ENCODE measurements around the gene HMGCLL1. TPM values are rescaled to one million over a fixed set of nuclear protein-coding genes. Genes with fewer than 3 reads are reported as not detected.
A peak's percentile ranks its signal among the peaks of the same experiment; 100 is the strongest.

HMGCLL1 gene
- total and polyA plus RNA-seq, 4 donors = 0.24 to 0.93 (median 0.66) TPM

DNA sequence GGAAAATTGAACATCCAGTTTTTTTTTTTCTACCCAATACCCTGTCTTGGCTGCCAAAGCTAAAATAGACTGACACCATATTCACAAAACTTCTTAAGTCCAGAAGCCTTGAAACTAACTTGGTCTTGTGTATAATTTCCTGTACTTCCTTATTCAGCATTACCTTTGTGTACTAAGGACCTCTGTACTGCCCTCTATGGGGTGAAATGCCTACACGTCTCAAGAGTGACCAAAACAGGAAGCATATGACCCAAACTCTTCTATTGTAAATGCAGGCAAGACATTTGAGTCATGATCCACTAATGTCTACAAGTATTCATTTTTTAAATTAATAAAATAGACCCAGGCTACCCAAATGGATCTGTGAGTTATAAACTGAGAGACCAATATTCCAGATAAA is 50.4 kb downstream of the HMGCLL1 start:
- no peak overlapping the region for H3K4me3 ChIP-seq (ENCODE audit: low read depth in 1 of 3, low read length in 3 of 3)
- H3K27ac ChIP-seq (ENCODE audit: low read depth in 1 of 2, low read length in 2 of 2) = no peak overlapping the region
- WGBS = 44% methylated on average over 1 of the region's 1 CpG
- H3K27me3 ChIP-seq (ENCODE audit: control insufficient read depth in 4 of 4, insufficient read depth in 4 of 4, low read length in 3 of 4) = no peaks in the 10 kb centered on the region
- H3K9me3 ChIP-seq (ENCODE audit: control insufficient read depth in 4 of 4, low read length in 3 of 4) = no peaks in the 10 kb centered on the region
- H3K4me1 ChIP-seq (ENCODE audit: control insufficient read depth in 4 of 4, insufficient read depth in 4 of 4, low read length in 3 of 4) = no peaks in the 10 kb centered on the region
- no peaks in the 10 kb centered on the region for H3K36me3 ChIP-seq (ENCODE audit: control insufficient read depth in 4 of 4, insufficient read depth in 3 of 4, low read depth in 1 of 4, low read length in 3 of 4)
- TF ChIP-seq RAD21 (IDR thresholded peaks at IDR 0.05) = peak in 1 of 2 donors; percentile 22
- TF ChIP-seq, protein P1, sequence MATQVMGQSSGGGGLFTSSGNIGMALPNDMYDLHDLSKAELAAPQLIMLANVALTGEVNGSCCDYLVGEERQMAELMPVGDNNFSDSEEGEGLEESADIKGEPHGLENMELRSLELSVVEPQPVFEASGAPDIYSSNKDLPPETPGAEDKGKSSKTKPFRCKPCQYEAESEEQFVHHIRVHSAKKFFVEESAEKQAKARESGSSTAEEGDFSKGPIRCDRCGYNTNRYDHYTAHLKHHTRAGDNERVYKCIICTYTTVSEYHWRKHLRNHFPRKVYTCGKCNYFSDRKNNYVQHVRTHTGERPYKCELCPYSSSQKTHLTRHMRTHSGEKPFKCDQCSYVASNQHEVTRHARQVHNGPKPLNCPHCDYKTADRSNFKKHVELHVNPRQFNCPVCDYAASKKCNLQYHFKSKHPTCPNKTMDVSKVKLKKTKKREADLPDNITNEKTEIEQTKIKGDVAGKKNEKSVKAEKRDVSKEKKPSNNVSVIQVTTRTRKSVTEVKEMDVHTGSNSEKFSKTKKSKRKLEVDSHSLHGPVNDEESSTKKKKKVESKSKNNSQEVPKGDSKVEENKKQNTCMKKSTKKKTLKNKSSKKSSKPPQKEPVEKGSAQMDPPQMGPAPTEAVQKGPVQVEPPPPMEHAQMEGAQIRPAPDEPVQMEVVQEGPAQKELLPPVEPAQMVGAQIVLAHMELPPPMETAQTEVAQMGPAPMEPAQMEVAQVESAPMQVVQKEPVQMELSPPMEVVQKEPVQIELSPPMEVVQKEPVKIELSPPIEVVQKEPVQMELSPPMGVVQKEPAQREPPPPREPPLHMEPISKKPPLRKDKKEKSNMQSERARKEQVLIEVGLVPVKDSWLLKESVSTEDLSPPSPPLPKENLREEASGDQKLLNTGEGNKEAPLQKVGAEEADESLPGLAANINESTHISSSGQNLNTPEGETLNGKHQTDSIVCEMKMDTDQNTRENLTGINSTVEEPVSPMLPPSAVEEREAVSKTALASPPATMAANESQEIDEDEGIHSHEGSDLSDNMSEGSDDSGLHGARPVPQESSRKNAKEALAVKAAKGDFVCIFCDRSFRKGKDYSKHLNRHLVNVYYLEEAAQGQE (IDR thresholded peaks at IDR 0.05) = no peak
- no peak overlapping the region for H3K9ac ChIP-seq (ENCODE audit: low read depth in 1 of 2, low read length in 2 of 2)
- no peak for DNase-seq (ENCODE audit: low spot score)

DNA sequence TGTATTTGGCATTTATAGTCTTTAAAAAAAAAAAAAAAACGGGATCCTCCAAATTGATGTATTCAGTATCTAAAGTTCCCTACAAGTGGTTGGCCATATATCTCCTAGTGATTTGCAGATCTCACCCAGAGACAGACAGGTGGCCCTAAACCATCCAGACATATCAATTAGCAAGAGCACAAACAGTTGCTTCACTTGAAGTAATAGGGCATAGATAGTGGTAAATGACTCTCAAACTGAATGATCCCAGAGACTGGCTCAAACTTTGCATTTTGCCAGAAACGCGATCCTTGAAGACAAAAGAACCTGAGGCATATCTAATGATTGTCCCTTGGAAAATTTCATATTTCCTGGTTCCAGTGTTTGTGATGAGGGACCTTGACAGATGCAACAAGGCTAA is 54.6 kb downstream of the HMGCLL1 start:
- 75% methylated on average over 3 of the region's 3 CpGs for WGBS
- TF ChIP-seq, protein P2, sequence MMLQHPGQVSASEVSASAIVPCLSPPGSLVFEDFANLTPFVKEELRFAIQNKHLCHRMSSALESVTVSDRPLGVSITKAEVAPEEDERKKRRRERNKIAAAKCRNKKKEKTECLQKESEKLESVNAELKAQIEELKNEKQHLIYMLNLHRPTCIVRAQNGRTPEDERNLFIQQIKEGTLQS (IDR thresholded peaks at IDR 0.05) = no peak
- TF ChIP-seq RXRA (IDR thresholded peaks at IDR 0.05) (no peak), TAF1 (conservative IDR thresholded peaks at IDR 0.05) (no peak), FOXA2 (IDR thresholded peaks at IDR 0.05) (no peak), HNF4G (IDR thresholded peaks at IDR 0.05) (no peak), YY1 (IDR thresholded peaks at IDR 0.05) (no peak), GABPA (IDR thresholded peaks at IDR 0.05 in 1 of 2, conservative IDR thresholded peaks at IDR 0.05 in 1 of 2) (no peak), EGR1 (IDR thresholded peaks at IDR 0.05; ENCODE audit: low read depth in 2 of 2) (no peak), RAD21 (IDR thresholded peaks at IDR 0.05) (no peak), FOXA1 (IDR thresholded peaks at IDR 0.05) (no peak), JUND (IDR thresholded peaks at IDR 0.05) (no peak), SP1 (IDR thresholded peaks at IDR 0.05) (no peak), NR2F2 (IDR thresholded peaks at IDR 0.05) (no peak), HNF4A (conservative IDR thresholded peaks at IDR 0.05) (no peak)
- TF ChIP-seq, protein P3, sequence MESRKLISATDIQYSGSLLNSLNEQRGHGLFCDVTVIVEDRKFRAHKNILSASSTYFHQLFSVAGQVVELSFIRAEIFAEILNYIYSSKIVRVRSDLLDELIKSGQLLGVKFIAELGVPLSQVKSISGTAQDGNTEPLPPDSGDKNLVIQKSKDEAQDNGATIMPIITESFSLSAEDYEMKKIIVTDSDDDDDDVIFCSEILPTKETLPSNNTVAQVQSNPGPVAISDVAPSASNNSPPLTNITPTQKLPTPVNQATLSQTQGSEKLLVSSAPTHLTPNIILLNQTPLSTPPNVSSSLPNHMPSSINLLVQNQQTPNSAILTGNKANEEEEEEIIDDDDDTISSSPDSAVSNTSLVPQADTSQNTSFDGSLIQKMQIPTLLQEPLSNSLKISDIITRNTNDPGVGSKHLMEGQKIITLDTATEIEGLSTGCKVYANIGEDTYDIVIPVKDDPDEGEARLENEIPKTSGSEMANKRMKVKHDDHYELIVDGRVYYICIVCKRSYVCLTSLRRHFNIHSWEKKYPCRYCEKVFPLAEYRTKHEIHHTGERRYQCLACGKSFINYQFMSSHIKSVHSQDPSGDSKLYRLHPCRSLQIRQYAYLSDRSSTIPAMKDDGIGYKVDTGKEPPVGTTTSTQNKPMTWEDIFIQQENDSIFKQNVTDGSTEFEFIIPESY (IDR thresholded peaks at IDR 0.05) = no peak
- TF ChIP-seq, protein P1 (IDR thresholded peaks at IDR 0.05) = no peak
- TF ChIP-seq, protein P4, sequence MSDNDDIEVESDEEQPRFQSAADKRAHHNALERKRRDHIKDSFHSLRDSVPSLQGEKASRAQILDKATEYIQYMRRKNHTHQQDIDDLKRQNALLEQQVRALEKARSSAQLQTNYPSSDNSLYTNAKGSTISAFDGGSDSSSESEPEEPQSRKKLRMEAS (IDR thresholded peaks at IDR 0.05) = no peak
- TF ChIP-seq, protein P5, sequence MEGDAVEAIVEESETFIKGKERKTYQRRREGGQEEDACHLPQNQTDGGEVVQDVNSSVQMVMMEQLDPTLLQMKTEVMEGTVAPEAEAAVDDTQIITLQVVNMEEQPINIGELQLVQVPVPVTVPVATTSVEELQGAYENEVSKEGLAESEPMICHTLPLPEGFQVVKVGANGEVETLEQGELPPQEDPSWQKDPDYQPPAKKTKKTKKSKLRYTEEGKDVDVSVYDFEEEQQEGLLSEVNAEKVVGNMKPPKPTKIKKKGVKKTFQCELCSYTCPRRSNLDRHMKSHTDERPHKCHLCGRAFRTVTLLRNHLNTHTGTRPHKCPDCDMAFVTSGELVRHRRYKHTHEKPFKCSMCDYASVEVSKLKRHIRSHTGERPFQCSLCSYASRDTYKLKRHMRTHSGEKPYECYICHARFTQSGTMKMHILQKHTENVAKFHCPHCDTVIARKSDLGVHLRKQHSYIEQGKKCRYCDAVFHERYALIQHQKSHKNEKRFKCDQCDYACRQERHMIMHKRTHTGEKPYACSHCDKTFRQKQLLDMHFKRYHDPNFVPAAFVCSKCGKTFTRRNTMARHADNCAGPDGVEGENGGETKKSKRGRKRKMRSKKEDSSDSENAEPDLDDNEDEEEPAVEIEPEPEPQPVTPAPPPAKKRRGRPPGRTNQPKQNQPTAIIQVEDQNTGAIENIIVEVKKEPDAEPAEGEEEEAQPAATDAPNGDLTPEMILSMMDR (IDR thresholded peaks at IDR 0.05; ENCODE audit: low read depth, low read length, missing input control) = no peak
- no peak overlapping the region for H3K9ac ChIP-seq (ENCODE audit: low read depth in 1 of 2, low read length in 2 of 2)
- no peak overlapping the region for H3K27ac ChIP-seq (ENCODE audit: low read depth in 1 of 2, low read length in 2 of 2)
- DNase-seq (ENCODE audit: low spot score) = no peak
- no peaks in the 10 kb centered on the region for H3K36me3 ChIP-seq (ENCODE audit: control insufficient read depth in 4 of 4, insufficient read depth in 3 of 4, low read depth in 1 of 4, low read length in 3 of 4)
- no peaks in the 10 kb centered on the region for H3K4me1 ChIP-seq (ENCODE audit: control insufficient read depth in 4 of 4, insufficient read depth in 4 of 4, low read length in 3 of 4)
- no peaks in the 10 kb centered on the region for H3K9me3 ChIP-seq (ENCODE audit: control insufficient read depth in 4 of 4, low read length in 3 of 4)
- H3K4me3 ChIP-seq (ENCODE audit: low read depth in 1 of 3, low read length in 3 of 3) = no peak overlapping the region
- H3K27me3 ChIP-seq (ENCODE audit: control insufficient read depth in 4 of 4, insufficient read depth in 4 of 4, low read length in 3 of 4) = no peaks in the 10 kb centered on the region
